GM23338 (cell line): ENCODE data around the gene BRINP2. TPM values are rescaled to one million over a fixed set of nuclear protein-coding genes. Genes with fewer than 3 reads are reported as not detected.

Experiments used
- ATAC-seq: fragments of 200-7000 bp; cut with Tn5 transposase; 3 replicates; pipeline ENCODE4 v1.9.1; 2020
- DNase-seq: peaks from one replicate; pipeline ENCODE4 v3.0.0-alpha.2; 2015; ENCODE audit warnings: low spot score
- H2AFZ ChIP-seq: fragments of 200-600 bp; sonication (generic); 2 replicates; pipeline ENCODE4 v1.8.0; 2016; ENCODE audit warnings: antibody characterized with exemption, mild to moderate bottlenecking, moderate library complexity
- H3F3A ChIP-seq: fragments of 200-600 bp; sonication (generic); replicated peaks from 2 replicates; pipeline ENCODE4 v1.8.0; 2017; ENCODE audit warnings: antibody characterized with exemption, mixed run types, low read depth
- H3K27ac ChIP-seq: fragments of 200-600 bp; sonication (generic); 2 replicates; pipeline ENCODE4 v1.6.1; 2016; ENCODE audit warnings: low read depth
- H3K27me3 ChIP-seq: fragments of 200-600 bp; sonication (generic); 2 replicates; pipeline ENCODE4 v1.8.0; 2016; ENCODE audit warnings: mild to moderate bottlenecking, mixed run types, moderate library complexity; ENCODE audit not compliant: insufficient read depth
- H3K36me3 ChIP-seq: fragments of 200-600 bp; sonication (generic); 2 replicates; pipeline ENCODE4 v1.8.0; 2016; ENCODE audit warnings: mild to moderate bottlenecking; ENCODE audit not compliant: insufficient read depth
- H3K4me1 ChIP-seq: fragments of 200-600 bp; sonication (generic); 2 replicates; pipeline ENCODE4 v1.8.0; 2016; ENCODE audit warnings: mild to moderate bottlenecking, moderate library complexity; ENCODE audit not compliant: insufficient read depth
- H3K4me2 ChIP-seq: fragments of 200-600 bp; sonication (generic); 2 replicates; pipeline ENCODE4 v1.7.1; 2017; ENCODE audit warnings: mixed run types
- H3K4me3 ChIP-seq: fragments of 200-600 bp; sonication (generic); 2 replicates; pipeline ENCODE4 v1.6.1; 2016; ENCODE audit warnings: mixed run types
- H3K79me2 ChIP-seq: fragments of 200-600 bp; sonication (generic); replicated peaks from 2 replicates; pipeline ENCODE4 v1.8.0; 2017; ENCODE audit warnings: mild to moderate bottlenecking; ENCODE audit not compliant: insufficient read depth
- H3K9me2 ChIP-seq: fragments of 200-600 bp; sonication (generic); 2 replicates; pipeline ENCODE4 v1.8.0; 2017; ENCODE audit not compliant: insufficient read depth
- H4K20me1 ChIP-seq: fragments of 200-600 bp; sonication (generic); replicated peaks from 2 replicates; pipeline ENCODE4 v1.8.0; 2017; ENCODE audit warnings: mild to moderate bottlenecking; ENCODE audit not compliant: insufficient read depth
- H3K27ac Mint-ChIP-seq: 2 replicates; pipeline ENCODE4 v1.8.0; 2020; ENCODE audit warnings: inconsistent platforms, mild to moderate bottlenecking, moderate library complexity, mixed read lengths
- H3K27me3 Mint-ChIP-seq: 3 replicates; pipeline ENCODE4 v1.8.0; 2022; ENCODE audit warnings: low read depth, mild to moderate bottlenecking, moderate library complexity, mixed read lengths, inconsistent platforms; ENCODE audit not compliant: insufficient read depth, poor library complexity
- H3K36me3 Mint-ChIP-seq: 3 replicates; pipeline ENCODE4 v1.8.0; 2021; ENCODE audit warnings: low read depth, mild to moderate bottlenecking, inconsistent platforms, moderate library complexity, mixed read lengths
- H3K4me1 Mint-ChIP-seq: 3 replicates; pipeline ENCODE4 v1.8.0; 2020; ENCODE audit warnings: mild to moderate bottlenecking, inconsistent platforms, mixed read lengths
- H3K4me3 Mint-ChIP-seq: 3 replicates; pipeline ENCODE4 v1.8.0; 2021; ENCODE audit warnings: moderate library complexity, mild to moderate bottlenecking, inconsistent platforms, mixed read lengths
- H3K9me3 Mint-ChIP-seq: 3 replicates; pipeline ENCODE4 v1.8.0; 2020; ENCODE audit warnings: moderate library complexity, mild to moderate bottlenecking, inconsistent platforms, mixed read lengths
- NANOG ChIP-seq: IDR thresholded peaks from 2 replicates; pipeline ENCODE4 v1.6.1; 2016; ENCODE audit warnings: antibody characterized with exemption, borderline replicate concordance
- POLR2AphosphoS5 ChIP-seq: IDR thresholded peaks from 2 replicates; pipeline ENCODE4 v1.6.1; 2016; ENCODE audit warnings: antibody characterized with exemption, low read depth
- STAT1 ChIP-seq: IDR thresholded peaks from one replicate; pipeline ENCODE4 v1.6.1; 2016; ENCODE audit warnings: antibody characterized with exemption; ENCODE audit not compliant: unreplicated experiment
- polyA plus RNA-seq: library from polyadenylated mRNA; unstranded; fragments of >200 nt; fragmentation: Nextera tagmentation; extraction: Ambion mirVana; gene quantifications from 2 replicates; pipeline ENCODE4 v1.2.1, GENCODE V29; 2016
- total RNA-seq: library from RNA; depleted of rRNA; stranded (reverse); fragments of >200 nt; shearing (Covaris generic); gene quantifications from 2 replicates; pipeline ENCODE4 v1.2.3, GENCODE V29; 2014; rRNA removed
- TF ChIP-seq, protein P1 (sequence below): fragments of 250-450 bp; sonication (Bioruptor Pico); IDR thresholded peaks from 2 replicates; pipeline ENCODE4 v1.5.0; 2020; ENCODE audit warnings: mild to moderate bottlenecking, moderate library complexity

BRINP2 gene
- total and polyA plus RNA-seq, 2 experiments from 2014 or later, result 0.10 to 0.52 TPM

GRCh38 chr1:177329871-177330270 lies 159.1 kb downstream of the BRINP2 start:
- Histone ChIP-seq H3K27ac (no peak overlapping the region), H3K36me3 (no peaks in the 10 kb centered on the region; the same call in 1 of the 2 replicates), H4K20me1 (no peaks in the 10 kb centered on the region), H3F3A (no peaks in the 10 kb centered on the region), H3K9me2 (no peaks in the 10 kb centered on the region; the same call in 1 of the 2 replicates), H3K4me1 (no peaks in the 10 kb centered on the region), H2AFZ (no peak overlapping the region), H3K4me2 (no peak overlapping the region), H3K4me3 (no peak overlapping the region), H3K27me3 (no peaks in the 10 kb centered on the region), H3K79me2 (no peaks in the 10 kb centered on the region)
- H3K4me3 Mint-ChIP-seq, result no peak overlapping the region
- peaks cover 3% of the 10 kb centered on the region; the same call in 2 of the 3 replicates for H3K9me3 Mint-ChIP-seq
- no peak for ATAC-seq
- no peaks in the 10 kb centered on the region for H3K4me1 Mint-ChIP-seq
- TF ChIP-seq NANOG, result no peak
- no peak for TF ChIP-seq STAT1
- TF ChIP-seq, protein P1, sequence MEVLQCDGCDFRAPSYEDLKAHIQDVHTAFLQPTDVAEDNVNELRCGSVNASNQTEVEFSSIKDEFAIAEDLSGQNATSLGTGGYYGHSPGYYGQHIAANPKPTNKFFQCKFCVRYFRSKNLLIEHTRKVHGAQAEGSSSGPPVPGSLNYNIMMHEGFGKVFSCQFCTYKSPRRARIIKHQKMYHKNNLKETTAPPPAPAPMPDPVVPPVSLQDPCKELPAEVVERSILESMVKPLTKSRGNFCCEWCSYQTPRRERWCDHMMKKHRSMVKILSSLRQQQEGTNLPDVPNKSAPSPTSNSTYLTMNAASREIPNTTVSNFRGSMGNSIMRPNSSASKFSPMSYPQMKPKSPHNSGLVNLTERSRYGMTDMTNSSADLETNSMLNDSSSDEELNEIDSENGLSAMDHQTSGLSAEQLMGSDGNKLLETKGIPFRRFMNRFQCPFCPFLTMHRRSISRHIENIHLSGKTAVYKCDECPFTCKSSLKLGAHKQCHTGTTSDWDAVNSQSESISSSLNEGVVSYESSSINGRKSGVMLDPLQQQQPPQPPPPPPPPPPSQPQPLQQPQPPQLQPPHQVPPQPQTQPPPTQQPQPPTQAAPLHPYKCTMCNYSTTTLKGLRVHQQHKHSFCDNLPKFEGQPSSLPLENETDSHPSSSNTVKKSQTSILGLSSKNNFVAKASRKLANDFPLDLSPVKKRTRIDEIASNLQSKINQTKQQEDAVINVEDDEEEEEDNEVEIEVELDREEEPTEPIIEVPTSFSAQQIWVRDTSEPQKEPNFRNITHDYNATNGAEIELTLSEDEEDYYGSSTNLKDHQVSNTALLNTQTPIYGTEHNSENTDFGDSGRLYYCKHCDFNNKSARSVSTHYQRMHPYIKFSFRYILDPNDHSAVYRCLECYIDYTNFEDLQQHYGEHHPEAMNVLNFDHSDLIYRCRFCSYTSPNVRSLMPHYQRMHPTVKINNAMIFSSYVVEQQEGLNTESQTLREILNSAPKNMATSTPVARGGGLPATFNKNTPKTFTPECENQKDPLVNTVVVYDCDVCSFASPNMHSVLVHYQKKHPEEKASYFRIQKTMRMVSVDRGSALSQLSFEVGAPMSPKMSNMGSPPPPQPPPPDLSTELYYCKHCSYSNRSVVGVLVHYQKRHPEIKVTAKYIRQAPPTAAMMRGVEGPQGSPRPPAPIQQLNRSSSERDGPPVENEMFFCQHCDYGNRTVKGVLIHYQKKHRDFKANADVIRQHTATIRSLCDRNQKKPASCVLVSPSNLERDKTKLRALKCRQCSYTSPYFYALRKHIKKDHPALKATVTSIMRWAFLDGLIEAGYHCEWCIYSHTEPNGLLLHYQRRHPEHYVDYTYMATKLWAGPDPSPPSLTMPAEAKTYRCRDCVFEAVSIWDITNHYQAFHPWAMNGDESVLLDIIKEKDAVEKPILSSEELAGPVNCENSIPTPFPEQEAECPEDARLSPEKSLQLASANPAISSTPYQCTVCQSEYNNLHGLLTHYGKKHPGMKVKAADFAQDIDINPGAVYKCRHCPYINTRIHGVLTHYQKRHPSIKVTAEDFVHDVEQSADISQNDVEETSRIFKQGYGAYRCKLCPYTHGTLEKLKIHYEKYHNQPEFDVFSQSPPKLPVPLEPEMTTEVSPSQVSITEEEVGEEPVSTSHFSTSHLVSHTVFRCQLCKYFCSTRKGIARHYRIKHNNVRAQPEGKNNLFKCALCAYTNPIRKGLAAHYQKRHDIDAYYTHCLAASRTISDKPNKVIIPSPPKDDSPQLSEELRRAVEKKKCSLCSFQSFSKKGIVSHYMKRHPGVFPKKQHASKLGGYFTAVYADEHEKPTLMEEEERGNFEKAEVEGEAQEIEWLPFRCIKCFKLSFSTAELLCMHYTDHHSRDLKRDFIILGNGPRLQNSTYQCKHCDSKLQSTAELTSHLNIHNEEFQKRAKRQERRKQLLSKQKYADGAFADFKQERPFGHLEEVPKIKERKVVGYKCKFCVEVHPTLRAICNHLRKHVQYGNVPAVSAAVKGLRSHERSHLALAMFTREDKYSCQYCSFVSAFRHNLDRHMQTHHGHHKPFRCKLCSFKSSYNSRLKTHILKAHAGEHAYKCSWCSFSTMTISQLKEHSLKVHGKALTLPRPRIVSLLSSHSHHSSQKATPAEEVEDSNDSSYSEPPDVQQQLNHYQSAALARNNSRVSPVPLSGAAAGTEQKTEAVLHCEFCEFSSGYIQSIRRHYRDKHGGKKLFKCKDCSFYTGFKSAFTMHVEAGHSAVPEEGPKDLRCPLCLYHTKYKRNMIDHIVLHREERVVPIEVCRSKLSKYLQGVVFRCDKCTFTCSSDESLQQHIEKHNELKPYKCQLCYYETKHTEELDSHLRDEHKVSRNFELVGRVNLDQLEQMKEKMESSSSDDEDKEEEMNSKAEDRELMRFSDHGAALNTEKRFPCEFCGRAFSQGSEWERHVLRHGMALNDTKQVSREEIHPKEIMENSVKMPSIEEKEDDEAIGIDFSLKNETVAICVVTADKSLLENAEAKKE, result no peak
- TF ChIP-seq POLR2AphosphoS5, result no peak
- H3K27ac Mint-ChIP-seq, result no peak overlapping the region
- H3K27me3 Mint-ChIP-seq, result peaks cover under 1% of the 10 kb centered on the region
- DNase-seq, result no peak
- no peaks in the 10 kb centered on the region for H3K36me3 Mint-ChIP-seq

Other genes starting within 250 kb of the BRINP2 start
- gene ASTN1, start 6.2 kb upstream of the BRINP2 start, total RNA-seq, result 5.2 TPM in 2 replicates
- 1.5 and 2.0 TPM in 2 replicates for gene ASTN1, start 6.2 kb upstream of the BRINP2 start, polyA plus RNA-seq